HCT116 (cell line): ENCODE measurements around the gene SLC38A9. TPM values are rescaled to one million over a fixed set of nuclear protein-coding genes. Genes with fewer than 3 reads are reported as not detected.

Source experiments
- ATAC-seq: fragments of 200-7000 bp; cut with Tn5 transposase; 2 replicates; pipeline ENCODE4 v1.9.1; 2020; ENCODE audit warnings: mild to moderate bottlenecking, moderate library complexity
- BruUV-seq: library from RNA; stranded (reverse); fragments of 400-500 nt; replicated peaks from 2 replicates; lab custom pipeline; 2021; lab: Mats Ljungman, UMichigan
- CTCF ChIA-PET: fragments of 300-600 bp; sonication (Branson Sonifier 250); formaldehyde crosslinking; loops from one replicate; lab custom pipeline; 2021; ENCODE audit warnings: antibody characterized with exemption; lab: Charles Lee
- POLR2A ChIA-PET: fragments of 300-600, 350-600 bp; sonication (Branson Sonifier 250); formaldehyde crosslinking; loops from one replicate; lab custom pipeline; 2021; ENCODE audit warnings: antibody characterized with exemption; lab: Charles Lee
- RAD21 ChIA-PET, 2 experiments: fragments of 300-600 bp; sonication (Branson Sonifier 250); formaldehyde crosslinking; loops; one replicate each; lab custom pipeline; 2023; ENCODE audit warnings: low total read pairs in 2 of 2; ENCODE audit not compliant: uncharacterized antibody in 2 of 2, unreplicated experiment in 2 of 2, low non-redundant PET in 1 of 2; lab: Charles Lee
- DNase-seq: peaks from one replicate; pipeline ENCODE4 v3.0.0-alpha.2; 2010; ENCODE audit warnings: low read depth, low spot score
- H2AFZ ChIP-seq: fragments of 200-600 bp; shearing (Covaris generic), sonication (generic); 2 replicates; pipeline ENCODE4 v1.6.1; 2017; ENCODE audit warnings: low read depth, mixed run types, mixed read lengths, antibody characterized with exemption, low read length; ENCODE audit not compliant: poor library complexity, severe bottlenecking
- H3K27ac ChIP-seq: 2 replicates; pipeline ENCODE4 v1.5.1; 2012; ENCODE audit warnings: low read depth, low read length
- H3K27me3 ChIP-seq: fragments of 200-600 bp; sonication (generic); 2 replicates; pipeline ENCODE4 v1.6.1; 2016; ENCODE audit warnings: mixed run types, low read length, mixed read lengths; ENCODE audit not compliant: insufficient read depth
- H3K36me3 ChIP-seq, 2 experiments: fragments of 200-500 bp in 1 of 2; fragments of 200-600 bp in 1 of 2; sonication (Bioruptor generic) in 1 of 2; sonication (generic) in 1 of 2; 2 replicates each; pipeline versions ENCODE4 v1.5.1 to v1.6.1; 2014 to 2016; ENCODE audit warnings: low read length in 2 of 2, inconsistent platforms in 1 of 2, mixed read lengths in 1 of 2, mixed run types in 1 of 2; ENCODE audit not compliant: insufficient read depth in 2 of 2, control insufficient read depth in 1 of 2
- H3K4me1 ChIP-seq, 2 experiments: fragments of 200-600 bp in 1 of 2; sonication (generic) in 1 of 2; 2 replicates each; pipeline versions ENCODE4 v1.5.1 to v1.6.1; 2012 to 2017; ENCODE audit warnings: low read length in 2 of 2, inconsistent platforms in 1 of 2, mild to moderate bottlenecking in 1 of 2, mixed read lengths in 1 of 2, mixed run types in 1 of 2, moderate library complexity in 1 of 2; ENCODE audit not compliant: insufficient read depth in 2 of 2, control insufficient read depth in 1 of 2
- H3K4me2 ChIP-seq: fragments of 200-600 bp; sonication (generic); 2 replicates; pipeline ENCODE4 v1.6.1; 2017; ENCODE audit warnings: mixed run types, low read length, mixed read lengths
- H3K4me3 ChIP-seq, 2 experiments: fragments of 200-600 bp in 1 of 2; sonication (generic) in 1 of 2; replicated peaks in 1 of 2; 2 replicates each; pipeline ENCODE4 v1.5.1; 2011 to 2016; ENCODE audit warnings: low read length in 2 of 2, control low read depth in 1 of 2, low read depth in 1 of 2, mild to moderate bottlenecking in 1 of 2, mixed read lengths in 1 of 2, mixed run types in 1 of 2
- H3K79me2 ChIP-seq: fragments of 200-600 bp; sonication (generic); 2 replicates; pipeline ENCODE4 v1.6.1; 2017; ENCODE audit warnings: mild to moderate bottlenecking, mixed run types, low read length, moderate library complexity, mixed read lengths; ENCODE audit not compliant: insufficient read depth
- H3K9ac ChIP-seq: fragments of 200-600 bp; sonication (generic); 2 replicates; pipeline ENCODE4 v1.6.1; 2016; ENCODE audit warnings: low read length, mixed read lengths
- H3K9me2 ChIP-seq: fragments of 200-600 bp; sonication (generic), shearing (Covaris generic); 2 replicates; pipeline ENCODE4 v1.6.1; 2017; ENCODE audit warnings: mixed run types, mild to moderate bottlenecking, moderate library complexity; ENCODE audit not compliant: insufficient read depth
- H3K9me3 ChIP-seq, 2 experiments: fragments of 200-500 bp in 1 of 2; fragments of 200-600 bp in 1 of 2; sonication (Bioruptor generic) in 1 of 2; sonication (generic) in 1 of 2; 2 replicates each; pipeline ENCODE4 v1.6.1; 2014 to 2017; ENCODE audit warnings: low read length in 2 of 2, mixed read lengths in 2 of 2, inconsistent platforms in 1 of 2, low read depth in 1 of 2, mild to moderate bottlenecking in 1 of 2, mixed run types in 1 of 2, moderate library complexity in 1 of 2; ENCODE audit not compliant: control insufficient read depth in 1 of 2, insufficient read depth in 1 of 2
- H4K20me1 ChIP-seq: fragments of 200-600 bp; sonication (generic), shearing (Covaris generic); 2 replicates; pipeline ENCODE4 v1.6.1; 2017; ENCODE audit warnings: mixed run types, mild to moderate bottlenecking, moderate library complexity; ENCODE audit not compliant: insufficient read depth
- CTCF ChIP-seq, 3 experiments: fragments of 200-600 bp in 1 of 3; sonication (generic) in 1 of 3; IDR thresholded peaks in 2 of 3; conservative IDR thresholded peaks in 1 of 3; 2 replicates each; pipeline ENCODE4 v1.5.1; 2012 to 2017; ENCODE audit warnings: low read depth in 2 of 3, low read length in 2 of 3, antibody characterized with exemption in 1 of 3, borderline replicate concordance in 1 of 3, control low read depth in 1 of 3, mild to moderate bottlenecking in 1 of 3, mixed read lengths in 1 of 3, mixed run types in 1 of 3, moderate library complexity in 1 of 3; ENCODE audit not compliant: insufficient read depth in 1 of 3
- EGR1 ChIP-seq: IDR thresholded peaks from 2 replicates; pipeline ENCODE4 v1.6.1; 2012; ENCODE audit warnings: low read depth
- ELF1 ChIP-seq: IDR thresholded peaks from 2 replicates; pipeline ENCODE4 v1.6.1; 2012; ENCODE audit warnings: low read depth, borderline replicate concordance
- MAX ChIP-seq: IDR thresholded peaks from 2 replicates; pipeline ENCODE4 v1.6.1; 2012
- POLR2A ChIP-seq: IDR thresholded peaks from 2 replicates; pipeline ENCODE4 v1.7.0; 2011; ENCODE audit warnings: borderline replicate concordance; ENCODE audit not compliant: insufficient read depth, insufficient read length; ENCODE audit errors: extremely low read depth
- POLR2AphosphoS5 ChIP-seq: IDR thresholded peaks from 2 replicates; pipeline ENCODE4 v1.6.1; 2011; ENCODE audit warnings: mild to moderate bottlenecking, low read depth, low read length, moderate library complexity
- RAD21 ChIP-seq: IDR thresholded peaks from 2 replicates; pipeline ENCODE4 v1.6.1; 2012; ENCODE audit warnings: low read depth, mild to moderate bottlenecking
- SIN3A ChIP-seq: IDR thresholded peaks from 2 replicates; pipeline ENCODE4 v1.6.1; 2012; ENCODE audit warnings: low read depth
- SRF ChIP-seq: IDR thresholded peaks from 2 replicates; pipeline ENCODE4 v1.6.1; 2012; ENCODE audit warnings: low read depth
- TCF7L2 ChIP-seq: IDR thresholded peaks from 2 replicates; pipeline ENCODE4 v1.7.0; 2011; ENCODE audit warnings: borderline replicate concordance, inconsistent platforms; ENCODE audit not compliant: insufficient read depth, insufficient read length; ENCODE audit errors: extremely low read depth
- YY1 ChIP-seq: IDR thresholded peaks from 2 replicates; pipeline ENCODE4 v1.6.1; 2011; ENCODE audit warnings: low read length, low read depth, moderate library complexity, mild to moderate bottlenecking; ENCODE audit not compliant: insufficient replicate concordance; ENCODE audit errors: extremely low read depth
- ZFX ChIP-seq: fragments of 450-650 bp; IDR thresholded peaks from 2 replicates; pipeline ENCODE4 v1.6.1; 2017
- ZNF274 ChIP-seq: fragments of 200-500 bp; sonication (Bioruptor generic); IDR thresholded peaks from 2 replicates; pipeline ENCODE4 v1.6.1; 2014; ENCODE audit warnings: mild to moderate bottlenecking, low read depth, low read length, inconsistent platforms
- intact Hi-C: fragments of 100-400 bp; cut with micrococcal nuclease; formaldehyde crosslinking; loops from 2 replicates; pipeline ENCODE4 v1.10.0; 2022
- total RNA-seq: library from RNA; stranded (reverse); gene quantifications from one replicate; pipeline ENCODE4 v1.2.1, GENCODE V29; 2021; ENCODE audit not compliant: unreplicated experiment
- TF ChIP-seq, protein P1 (sequence below): IDR thresholded peaks from 2 replicates; pipeline ENCODE4 v1.6.1; 2012

The SLC38A9 gene
- total RNA-seq, 1 experiment from 2014 or later, result 12.6 TPM

- DNase-seq, result no peak
- TF ChIP-seq MAX (no peak), POLR2AphosphoS5 (no peak), ZNF274 (no peak), SRF (no peak)
- TF ChIP-seq, all 23 proteins: peak for 0
- no peak overlapping the region for H3K9ac ChIP-seq
- intact Hi-C loops, result no loop called here
- H2AFZ ChIP-seq, result no peak overlapping the region
- H4K20me1 ChIP-seq, result no peaks in the 10 kb centered on the region
- H3K4me2 ChIP-seq, result no peak overlapping the region
- no TSS peak for BruUV-seq
- no peak for ATAC-seq
- no peaks in the 10 kb centered on the region for H3K79me2 ChIP-seq
- H3K4me1 ChIP-seq, result peaks cover 31 to 63% of the 10 kb centered on the region in 2 experiments
- no peaks in the 10 kb centered on the region for H3K9me3 ChIP-seq
- CTCF ChIA-PET, result no interaction called here
- no peak overlapping the region for H3K4me3 ChIP-seq
- H3K9me2 ChIP-seq, result no peaks in the 10 kb centered on the region
- no peaks in the 10 kb centered on the region for H3K36me3 ChIP-seq
- POLR2A ChIA-PET, result no interaction called here
- H3K27ac ChIP-seq, result no peak overlapping the region; the same call in 1 of the 2 replicates
- H3K27me3 ChIP-seq, result no peaks in the 10 kb centered on the region
- RAD21 ChIA-PET, result no interaction called here
These were observed 112.0 kb downstream of the SLC38A9 start for GRCh38 chr5:55600086-55600485.

GRCh38 chr5:55599148-55600050 lies 112.7 kb downstream of the SLC38A9 start:
- no peak for ATAC-seq
- H3K9me2 ChIP-seq, result no peaks in the 10 kb centered on the region
- H3K27ac ChIP-seq, result no peak overlapping the region
- H3K9ac ChIP-seq, result no peak overlapping the region
- intact Hi-C loops, result no loop called here
- H2AFZ ChIP-seq, result no peak overlapping the region
- CTCF ChIA-PET, result interaction anchor here (0.7 kb wide), 1 partner anchor 10 kb away, joined by 3 read pairs; no protein-coding TSS in a partner anchor
- POLR2A ChIA-PET, result no interaction called here
- no peaks in the 10 kb centered on the region for H3K36me3 ChIP-seq
- no peaks in the 10 kb centered on the region for H3K9me3 ChIP-seq
- no peaks in the 10 kb centered on the region for H4K20me1 ChIP-seq
- H3K4me3 ChIP-seq, result no peak overlapping the region
- RAD21 ChIA-PET, result no interaction called here
- no peaks in the 10 kb centered on the region for H3K79me2 ChIP-seq
- DNase-seq, result no peak
- H3K4me1 ChIP-seq, result peaks cover 31 to 58% of the 10 kb centered on the region in 2 experiments
- BruUV-seq, result no TSS peak
- H3K27me3 ChIP-seq, result no peaks in the 10 kb centered on the region
- H3K4me2 ChIP-seq, result no peak overlapping the region
- TF ChIP-seq SIN3A, result no peak
- TF ChIP-seq POLR2A, result no peak
- TF ChIP-seq CTCF (IDR thresholded peaks at IDR 0.05 in 2 of 3, conservative IDR thresholded peaks at IDR 0.05 in 1 of 3; ENCODE audit: borderline replicate concordance in 1 of 3, insufficient read depth in 1 of 3, low read depth in 2 of 3, low read length in 2 of 3), result no peak
- TF ChIP-seq ELF1, result no peak
- no peak for TF ChIP-seq EGR1
- no peak for TF ChIP-seq RAD21
- TF ChIP-seq TCF7L2, result no peak
- TF ChIP-seq ZFX, result no peak
- no peak for TF ChIP-seq ZNF274
- TF ChIP-seq YY1, result no peak
- TF ChIP-seq, protein P1, sequence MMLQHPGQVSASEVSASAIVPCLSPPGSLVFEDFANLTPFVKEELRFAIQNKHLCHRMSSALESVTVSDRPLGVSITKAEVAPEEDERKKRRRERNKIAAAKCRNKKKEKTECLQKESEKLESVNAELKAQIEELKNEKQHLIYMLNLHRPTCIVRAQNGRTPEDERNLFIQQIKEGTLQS, result no peak
- TF ChIP-seq POLR2AphosphoS5, result no peak
